ENCODE results near the gene SLC28A3. TPM values are rescaled to one million over a fixed set of nuclear protein-coding genes. Genes with fewer than 3 reads are reported as not detected.

The SLC28A3 gene
- total and polyA plus RNA-seq, 2 donors (not counting 3 experiments of a cell fraction or from before 2014, with no cell fraction given), result not detected

GRCh38 chr9:84230355-84231145, 110.0 kb downstream of the SLC28A3 start:
- no TSS peak for BruUV-seq (replicated peaks)
- Histone ChIP-seq H3K27ac (ENCODE audit: insufficient read depth, low read depth, low read length) (no peak overlapping the region), H3K4me2 (ENCODE audit: insufficient read depth, low read length) (no peak overlapping the region), H3K9ac (replicated peaks; ENCODE audit: extremely low read depth, insufficient read depth, low read length) (no peak overlapping the region), H3K9me3 (replicated peaks; ENCODE audit: control insufficient read depth, insufficient read depth, low read length) (no peaks in the 10 kb centered on the region), H3K79me2 (ENCODE audit: control insufficient read depth, insufficient read depth, low read length) (no peaks in the 10 kb centered on the region), H3K9me1 (replicated peaks; ENCODE audit: control insufficient read depth, extremely low read depth, insufficient read depth, low read length) (no peaks in the 10 kb centered on the region), H2AFZ (ENCODE audit: low read depth, low read length) (no peak overlapping the region), H3K36me3 (ENCODE audit: control insufficient read depth in 2 of 2, extremely low read depth in 1 of 2, insufficient read depth in 2 of 2, low read length in 2 of 2) (no peaks in the 10 kb centered on the region), H3K4me1 (ENCODE audit: control insufficient read depth, extremely low read depth, insufficient read depth, low read length) (no peaks in the 10 kb centered on the region), H4K20me1 (replicated peaks; ENCODE audit: control insufficient read depth, extremely low read depth, insufficient read depth, low read length) (no peaks in the 10 kb centered on the region), H3K27me3 (ENCODE audit: control insufficient read depth in 2 of 2, insufficient read depth in 2 of 2, low read length in 2 of 2) (peaks cover 0 to 2% of the 10 kb centered on the region in 2 experiments), H3K4me3 (replicated peaks in 1 of 3; ENCODE audit: insufficient read depth in 1 of 3, low read depth in 1 of 3, low read length in 3 of 3) (no peak overlapping the region)
- no peak for TF ChIP-seq MAX (IDR thresholded peaks at IDR 0.05; ENCODE audit: insufficient read depth, insufficient read length)
- TF ChIP-seq FOS (IDR thresholded peaks at IDR 0.05; ENCODE audit: borderline replicate concordance, insufficient read depth, low read length), result no peak
- no peak for TF ChIP-seq JUN (IDR thresholded peaks at IDR 0.05; ENCODE audit: borderline replicate concordance, insufficient read depth, insufficient read length, low read depth)
- TF ChIP-seq POLR2AphosphoS5 (IDR thresholded peaks at IDR 0.05; ENCODE audit: insufficient read depth, low read depth, low read length), result no peak
- TF ChIP-seq EZH2 (IDR thresholded peaks at IDR 0.05; ENCODE audit: borderline replicate concordance, low read depth, low read length, severe bottlenecking), result no peak
- no peak for TF ChIP-seq GATA2 (IDR thresholded peaks at IDR 0.05; ENCODE audit: insufficient read depth, insufficient read length, low read depth, low read length)
- no peak for TF ChIP-seq CTCF (IDR thresholded peaks at IDR 0.05; ENCODE audit: extremely low read depth in 1 of 2, insufficient read depth in 1 of 2, low read depth in 1 of 2, low read length in 2 of 2)
- TF ChIP-seq MYC (IDR thresholded peaks at IDR 0.05; ENCODE audit: low read depth, low read length), result no peak
- TF ChIP-seq POLR2A (IDR thresholded peaks at IDR 0.05; ENCODE audit: low read depth, low read length), result no peak
- ChIA-PET CTCF (interaction anchor here (1.0 to 2.0 kb wide), 5 partner anchors 13 to 47 kb away, joined by 3 to 6 read pairs (median 4); no protein-coding TSS in a partner anchor), POLR2A (no interaction called here)
- no peak for DNase-seq (ENCODE audit: low read depth, low spot score)
- dilution Hi-C loops (cut with MboI; ENCODE audit: extremely low pct_ligation_motif_present, low sequenced_read_pairs), result no loop called here
- no peak for FAIRE-seq
- intact Hi-C loops (cut with micrococcal nuclease), result no loop called here
